Anterior cingulate cortex (tissue), 58 donors: ENCODE results near the gene CABCOCO1.

Experiments used
- DNase-seq, 58 donors: peaks; one replicate each; lab custom pipeline; 2025; lab: John Stamatoyannopoulos, UW

The CABCOCO1 gene, protein sequence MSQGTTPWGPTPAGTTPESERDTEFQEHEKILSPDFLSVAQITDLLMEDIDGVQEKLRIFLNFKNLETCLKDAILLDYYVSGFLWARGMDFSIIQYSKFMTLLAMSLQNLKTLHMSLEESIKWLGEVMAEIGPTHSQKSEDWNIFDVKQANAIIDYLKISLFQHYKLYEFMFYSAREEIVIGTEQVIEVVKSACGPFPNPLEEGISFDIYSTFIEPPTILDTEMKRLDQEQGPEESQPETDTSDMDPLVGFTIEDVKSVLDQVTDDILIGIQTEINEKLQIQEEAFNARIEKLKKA

DNA sequence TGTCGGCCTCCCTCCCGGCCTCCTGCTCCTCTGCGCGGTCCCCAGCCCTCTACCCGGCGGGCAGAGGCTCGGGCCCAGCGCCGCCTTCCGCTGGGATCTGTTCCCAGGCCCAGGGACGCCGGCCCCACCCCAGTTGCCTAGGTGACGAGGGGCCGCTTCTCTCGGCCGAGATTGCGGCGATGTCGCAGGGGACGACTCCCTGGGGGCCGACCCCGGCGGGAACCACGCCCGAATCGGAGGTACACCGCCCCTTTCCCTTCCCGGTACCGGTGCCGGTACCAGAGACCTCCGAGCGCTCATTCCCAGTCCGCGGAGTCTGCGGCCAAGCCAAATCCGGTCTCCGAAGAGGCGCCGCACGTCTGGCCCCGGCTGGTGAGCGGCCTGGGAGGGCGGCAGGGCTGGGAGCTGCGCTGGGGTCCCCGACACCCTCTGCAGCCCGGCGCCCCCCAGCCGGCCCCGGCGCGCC is at the start of gene CABCOCO1:
Gene CABCOCO1 (plus strand): TSS at position 136 of the 466 bp plus-strand sequence. CDS start 44 bp downstream, at position 180.
- DNase-seq, result peak in 55 of 58 donors; percentile 11 to 81 (median 62)

GRCh38 chr10:61613665-61614064 is 49.1 kb upstream of the CABCOCO1 start:
- no peak for DNase-seq

DNA sequence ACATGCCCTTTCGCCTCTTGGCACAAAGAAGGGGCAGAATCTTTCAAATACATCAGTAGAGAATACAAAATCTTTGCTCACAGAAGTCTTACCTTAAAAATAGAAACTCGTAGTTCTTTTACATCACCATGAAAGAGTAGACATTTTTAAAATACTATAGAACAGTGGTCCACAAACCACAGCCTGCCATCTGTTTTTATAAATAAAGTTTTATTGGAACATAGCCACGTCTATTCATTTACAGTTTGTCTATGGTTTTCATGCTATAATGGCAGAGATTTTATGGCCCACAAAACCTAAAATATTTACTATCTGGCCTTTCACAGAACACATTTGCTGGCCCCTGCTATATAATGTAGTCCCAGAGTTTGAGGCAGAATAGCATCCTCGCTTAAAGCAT is 46.1 kb upstream of the CABCOCO1 start:
- DNase-seq, result no peak

GRCh38 chr10:61617180-61617579 is 45.5 kb upstream of the CABCOCO1 start:
- DNase-seq, result no peak

- no peak for DNase-seq
Measured at GRCh38 chr10:61617586-61617985, 45.1 kb upstream of the CABCOCO1 start.

DNA sequence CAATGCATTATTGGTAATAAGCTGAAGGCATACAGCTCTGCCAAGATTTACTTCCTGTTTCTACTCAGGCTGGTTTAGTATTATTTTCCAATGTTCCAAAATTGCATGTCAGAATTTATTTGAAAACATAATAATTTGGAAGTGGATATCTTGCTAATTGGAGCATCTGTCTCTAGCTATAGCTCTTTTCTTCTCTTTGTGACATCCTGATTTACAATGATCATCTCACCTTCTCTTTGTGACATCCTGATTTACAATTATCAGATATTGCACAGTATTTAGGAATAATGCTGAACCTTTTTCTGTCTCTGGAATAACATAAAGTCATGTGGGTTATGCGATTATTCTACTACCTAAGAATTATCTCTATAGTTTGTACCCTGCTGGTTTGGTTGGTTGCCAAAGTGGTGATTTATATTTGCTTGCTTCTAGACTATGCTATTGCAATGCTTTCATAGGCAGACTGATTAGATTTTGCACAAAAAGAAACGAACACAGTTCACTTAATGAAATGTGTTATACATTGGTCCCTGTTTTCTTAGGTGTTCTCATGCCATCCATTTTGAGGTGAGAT is 44.3 kb upstream of the CABCOCO1 start:
- DNase-seq, result no peak

GRCh38 chr10:61620506-61620905 is 42.2 kb upstream of the CABCOCO1 start:
- DNase-seq, result no peak

GRCh38 chr10:61621605-61622051 is 41.1 kb upstream of the CABCOCO1 start:
- peak in 1 of 58 donors; percentile 5 for DNase-seq

GRCh38 chr10:61623161-61623560 is 39.6 kb upstream of the CABCOCO1 start:
- DNase-seq, result peak in 5 of 58 donors; percentile 3 to 65 (median 22)

GRCh38 chr10:61626209-61626608 is 36.5 kb upstream of the CABCOCO1 start:
- no peak for DNase-seq

- DNase-seq, result no peak
Measured at GRCh38 chr10:61627266-61627665, 35.5 kb upstream of the CABCOCO1 start.

GRCh38 chr10:61628151-61628874 is 34.4 kb upstream of the CABCOCO1 start:
- no peak for DNase-seq

DNA sequence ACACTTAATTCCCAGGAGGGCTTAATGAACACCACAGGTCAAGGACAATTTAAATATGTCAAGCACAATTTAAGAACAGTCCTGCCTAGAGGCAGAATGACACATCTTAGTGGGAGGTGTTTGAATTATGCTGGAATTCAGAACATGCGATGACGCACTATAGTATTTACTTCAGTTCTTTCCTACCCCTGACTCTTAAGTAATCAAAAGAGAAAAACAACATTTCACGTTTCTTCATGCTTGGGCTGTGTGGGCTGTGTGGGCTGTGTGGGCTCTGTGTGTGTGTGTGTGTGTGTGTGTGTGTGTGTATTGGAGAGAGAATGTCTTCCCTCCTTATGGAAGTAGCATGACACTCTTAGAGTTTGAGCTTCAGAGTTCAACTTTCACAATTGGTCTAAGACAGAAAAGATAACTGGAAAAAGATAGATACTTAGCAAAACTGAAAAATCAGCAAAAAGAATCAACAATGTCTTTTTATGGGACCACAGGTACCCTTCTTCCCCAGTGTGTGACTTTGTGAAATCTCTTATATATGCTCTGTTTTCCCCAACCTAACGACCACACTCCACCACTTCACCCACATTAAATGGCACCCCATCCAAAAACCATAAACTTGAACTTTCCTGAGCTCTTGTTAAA is 33.7 kb upstream of the CABCOCO1 start:
- DNase-seq, result peak in 7 of 58 donors; percentile 0 to 21 (median 6)

GRCh38 chr10:61629576-61629975 is 33.2 kb upstream of the CABCOCO1 start:
- no peak for DNase-seq

GRCh38 chr10:61632057-61632670 is 30.6 kb upstream of the CABCOCO1 start:
- no peak for DNase-seq

GRCh38 chr10:61633665-61634064 is 29.1 kb upstream of the CABCOCO1 start:
- no peak for DNase-seq

DNA sequence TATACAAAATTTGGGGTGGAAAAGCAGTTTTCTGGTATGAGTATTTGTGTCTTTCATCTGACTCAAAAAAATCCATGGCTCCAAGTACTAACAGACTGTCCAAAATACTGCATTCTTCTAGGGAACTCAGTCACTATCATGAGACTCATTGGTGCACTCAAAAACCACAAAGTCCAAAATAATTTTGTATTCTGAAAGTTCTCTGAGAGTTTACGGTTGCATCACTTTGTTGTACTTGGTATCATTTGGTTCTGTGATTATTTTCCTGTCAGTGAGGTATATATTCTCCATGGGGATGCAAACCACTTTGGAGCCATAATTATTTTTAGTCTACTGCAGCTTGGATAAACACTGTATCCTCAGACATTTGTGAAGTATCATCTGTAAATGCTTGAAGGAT is 28.0 kb upstream of the CABCOCO1 start:
- DNase-seq, result no peak

DNA sequence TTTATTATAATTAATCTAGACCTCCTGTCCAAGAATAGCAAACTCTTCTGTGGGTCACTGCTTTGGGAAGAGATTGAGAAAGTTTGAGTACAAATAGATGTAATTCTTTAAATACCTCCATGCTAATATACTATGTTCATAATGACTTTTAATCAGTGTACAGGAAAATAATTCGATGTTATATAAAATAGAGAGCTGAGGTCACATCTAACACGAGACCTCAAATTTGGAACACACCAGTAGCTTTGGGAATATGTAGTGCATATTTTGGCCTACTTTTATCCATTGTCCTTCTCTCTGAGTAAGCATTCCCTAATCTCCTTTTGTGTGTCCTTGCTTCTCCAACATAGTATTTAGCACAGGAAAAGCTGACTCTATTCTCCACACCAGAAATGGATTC is 27.3 kb upstream of the CABCOCO1 start:
- DNase-seq, result no peak

- no peak for DNase-seq
Measured at GRCh38 chr10:61635932-61636331, 26.8 kb upstream of the CABCOCO1 start.

GRCh38 chr10:61639952-61640351 is 22.8 kb upstream of the CABCOCO1 start:
- no peak for DNase-seq
